ENCODE data around the gene GALNT14. TPM values are rescaled to one million over a fixed set of nuclear protein-coding genes. Genes with fewer than 3 reads are reported as not detected.

GALNT14 gene
- total RNA-seq, 1 experiment from 2014 or later: 2.7 TPM

GRCh38 chr2:31053929-31054782 lies 84.1 kb downstream of the GALNT14 start:
- no peak overlapping the region for H2BK120ac ChIP-seq (ENCODE audit: low read depth, low read length, poor library complexity, severe bottlenecking)
- H3K23ac ChIP-seq (ENCODE audit: insufficient read length, low read depth, low read length): no peak overlapping the region
- no peak overlapping the region for H3T11ph ChIP-seq (ENCODE audit: low read length)
- no peaks in the 10 kb centered on the region; the same call in 1 of the 2 replicates for H3K27me3 Mint-ChIP-seq (ENCODE audit: low read depth)
- no peaks in the 10 kb centered on the region for H3K79me1 ChIP-seq (ENCODE audit: insufficient read depth, low read depth, low read length, poor library complexity, severe bottlenecking)
- H2AK5ac ChIP-seq (ENCODE audit: insufficient read length, low read length): no peak overlapping the region
- H2BK5ac ChIP-seq (ENCODE audit: insufficient read length, low read length): no peak overlapping the region
- no peaks in the 10 kb centered on the region for H3K23me2 ChIP-seq (ENCODE audit: insufficient read length, low read depth, low read length, poor library complexity, severe bottlenecking)
- no peak overlapping the region for H3K4me3 Mint-ChIP-seq
- H4K8ac ChIP-seq (replicated peaks; ENCODE audit: insufficient read length, low read depth, low read length): no peak overlapping the region
- H4K91ac ChIP-seq (ENCODE audit: insufficient read length, low read depth, low read length): no peak overlapping the region
- no peaks in the 10 kb centered on the region for H3K36me3 Mint-ChIP-seq (ENCODE audit: insufficient read depth in 1 of 3, low read depth in 3 of 3)
- no peak overlapping the region for H3K27ac ChIP-seq (ENCODE audit: insufficient read length, low read depth, low read length)
- no peak for DNase-seq
- no peak overlapping the region for H3K9ac ChIP-seq (ENCODE audit: extremely low read depth, insufficient read length, low read length)
- WGBS (ENCODE audit: extremely low coverage, insufficient read length, low lambda C conversion rate): no CpG with 5 or more reads among the region's 6 CpGs
- no peak overlapping the region for H3K14ac ChIP-seq (ENCODE audit: insufficient read depth, low read length)
- TF ChIP-seq, protein P1, sequence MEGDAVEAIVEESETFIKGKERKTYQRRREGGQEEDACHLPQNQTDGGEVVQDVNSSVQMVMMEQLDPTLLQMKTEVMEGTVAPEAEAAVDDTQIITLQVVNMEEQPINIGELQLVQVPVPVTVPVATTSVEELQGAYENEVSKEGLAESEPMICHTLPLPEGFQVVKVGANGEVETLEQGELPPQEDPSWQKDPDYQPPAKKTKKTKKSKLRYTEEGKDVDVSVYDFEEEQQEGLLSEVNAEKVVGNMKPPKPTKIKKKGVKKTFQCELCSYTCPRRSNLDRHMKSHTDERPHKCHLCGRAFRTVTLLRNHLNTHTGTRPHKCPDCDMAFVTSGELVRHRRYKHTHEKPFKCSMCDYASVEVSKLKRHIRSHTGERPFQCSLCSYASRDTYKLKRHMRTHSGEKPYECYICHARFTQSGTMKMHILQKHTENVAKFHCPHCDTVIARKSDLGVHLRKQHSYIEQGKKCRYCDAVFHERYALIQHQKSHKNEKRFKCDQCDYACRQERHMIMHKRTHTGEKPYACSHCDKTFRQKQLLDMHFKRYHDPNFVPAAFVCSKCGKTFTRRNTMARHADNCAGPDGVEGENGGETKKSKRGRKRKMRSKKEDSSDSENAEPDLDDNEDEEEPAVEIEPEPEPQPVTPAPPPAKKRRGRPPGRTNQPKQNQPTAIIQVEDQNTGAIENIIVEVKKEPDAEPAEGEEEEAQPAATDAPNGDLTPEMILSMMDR (conservative IDR thresholded peaks at IDR 0.05): no peak
- no peak overlapping the region for H2BK12ac ChIP-seq (ENCODE audit: insufficient read length, low read depth, low read length)
- H3K9me3 ChIP-seq (ENCODE audit: control insufficient read depth, low read depth, low read length): no peaks in the 10 kb centered on the region
- no peak overlapping the region for H3K4ac ChIP-seq (ENCODE audit: low read depth, low read length)
- H3K79me2 ChIP-seq (ENCODE audit: insufficient read depth, low read length): no peaks in the 10 kb centered on the region
- no peak overlapping the region for H3K27ac Mint-ChIP-seq
- no peaks in the 10 kb centered on the region for H3K27me3 ChIP-seq (ENCODE audit: insufficient read depth, low read length)
- no peaks in the 10 kb centered on the region for H3K9me3 Mint-ChIP-seq
- H3K18ac ChIP-seq (ENCODE audit: insufficient read length, low read depth, low read length): no peak overlapping the region
- no peak overlapping the region for H3K56ac ChIP-seq (ENCODE audit: insufficient read length, low read depth, low read length)
- no peaks in the 10 kb centered on the region for H4K20me1 ChIP-seq (ENCODE audit: control insufficient read depth, insufficient read depth, insufficient read length)
- no peak overlapping the region for H2BK20ac ChIP-seq (ENCODE audit: low read depth, low read length, poor library complexity, severe bottlenecking)
- H2BK15ac ChIP-seq (ENCODE audit: low read depth, low read length): no peak overlapping the region
- no peak overlapping the region for H4K5ac ChIP-seq (ENCODE audit: insufficient read length, low read depth, low read length)
- H3K4me2 ChIP-seq (ENCODE audit: insufficient read depth, insufficient read length, low read length): no peak overlapping the region
- no peaks in the 10 kb centered on the region for H3K4me1 ChIP-seq (ENCODE audit: insufficient read depth, low read length)
- H2AFZ ChIP-seq (ENCODE audit: low read length): no peak overlapping the region
- H3K4me1 Mint-ChIP-seq: no peaks in the 10 kb centered on the region

All from H9 (cell line).